ELF-1 (cell line): ENCODE data around the gene OGFRL1.
A peak's percentile ranks its signal among the peaks of the same experiment; 100 is the strongest.
"Not testable (repeated sequence)": the region's sequence is repeated elsewhere in the genome, so short reads cannot be mapped to it uniquely, and the experiment has no call there.

ENCODE experiments used
- DNase-seq: peaks from one replicate; pipeline ENCODE4 v3.0.0-alpha.2; 2016; ENCODE audit warnings: low read depth, low spot score

The OGFRL1 gene

GRCh38 chr6:71288228-71289038 lies at the start of gene OGFRL1:
Gene OGFRL1 (plus strand): TSS chr6:71288811. CDS start chr6:71288937, 126 bp downstream.
- DNase-seq: peak; percentile 67

GRCh38 chr6:71239694-71240093 lies 48.9 kb upstream of the OGFRL1 start:
- peak; percentile 11 for DNase-seq

- no peak for DNase-seq
Observed at GRCh38 chr6:71245265-71246049, 43.2 kb upstream of the OGFRL1 start.

GRCh38 chr6:71246596-71246995 lies 42.0 kb upstream of the OGFRL1 start:
- no peak for DNase-seq

- peak; percentile 58 for DNase-seq
Observed at GRCh38 chr6:71248306-71248765, 40.3 kb upstream of the OGFRL1 start.

- DNase-seq: no peak
Observed at GRCh38 chr6:71248878-71249544, 39.6 kb upstream of the OGFRL1 start.

GRCh38 chr6:71250099-71250602 lies 38.5 kb upstream of the OGFRL1 start:
- no peak for DNase-seq

GRCh38 chr6:71252410-71252809 lies 36.2 kb upstream of the OGFRL1 start:
- DNase-seq: no peak

- DNase-seq: no peak
Observed at GRCh38 chr6:71252960-71253359, 35.7 kb upstream of the OGFRL1 start.

- DNase-seq: no peak
Observed at GRCh38 chr6:71254323-71254722, 34.3 kb upstream of the OGFRL1 start.

GRCh38 chr6:71258078-71258866 lies 30.3 kb upstream of the OGFRL1 start:
- no peak for DNase-seq

- DNase-seq: no peak
Observed at GRCh38 chr6:71259888-71260604, 28.6 kb upstream of the OGFRL1 start.

GRCh38 chr6:71262914-71263313 lies 25.7 kb upstream of the OGFRL1 start:
- DNase-seq: peak; percentile 7

GRCh38 chr6:71266392-71266791 lies 22.2 kb upstream of the OGFRL1 start:
- DNase-seq: not testable (repeated sequence)

GRCh38 chr6:71268735-71269437 lies 19.7 kb upstream of the OGFRL1 start:
- DNase-seq: no peak

- DNase-seq: no peak
Observed at GRCh38 chr6:71277926-71278600, 10.5 kb upstream of the OGFRL1 start.

- no peak for DNase-seq
Observed at GRCh38 chr6:71279321-71279720, 9.3 kb upstream of the OGFRL1 start.

GRCh38 chr6:71279740-71280139 lies 8.9 kb upstream of the OGFRL1 start:
- DNase-seq: no peak

- DNase-seq: no peak
Observed at GRCh38 chr6:71280701-71281100, 7.9 kb upstream of the OGFRL1 start.
